Measurements from ENCODE around the gene CASP7. TPM values are rescaled to one million over a fixed set of nuclear protein-coding genes. Genes with fewer than 3 reads are reported as not detected.

Gene CASP7
- total RNA-seq, result 10 to 100 TPM; 18.2 to 23.1 TPM
- polyA plus RNA-seq, result 10 to 100 TPM; 16.4 to 22.7 TPM

GRCh38 chr10:113679463-113680189 lies at the start of gene CASP7:
Gene CASP7, plus strand, starts transcription at chr10:113679912. Its CDS starts 17,582 bp downstream, at chr10:113697494.
- Mint-ChIP-seq H3K36me3 (peaks cover 15 to 32% of the 10 kb centered on the region in 2 donors), H3K4me1 (peaks cover 38 to 53% (median 39%) of the 10 kb centered on the region in 4 donors), H3K27ac (peak within 1 kb of the TSS; percentile 91 to 98 (median 96)), H3K27me3 (no peaks in the 10 kb centered on the region), H3K9me3 (peaks cover 0 to 4% (median 0%) of the 10 kb centered on the region in 8 donors), H3K4me3 (peak within 1 kb of the TSS; percentile 93 to 98 (median 96))
- Histone ChIP-seq H3K27me3 (ENCODE audit: insufficient read depth, low read length) (no peaks in the 10 kb centered on the region), H3K36me3 (ENCODE audit: insufficient read depth, low read length) (no peaks in the 10 kb centered on the region), H3K9me3 (ENCODE audit: control insufficient read depth in 1 of 2, low read length in 2 of 2) (no peaks in the 10 kb centered on the region), H3K4me1 (ENCODE audit: insufficient read depth, low read length) (peaks cover 30% of the 10 kb centered on the region), H3K27ac (ENCODE audit: low read depth, low read length) (peak within 1 kb of the TSS; percentile 69), H3K4me3 (ENCODE audit: low read length in 2 of 2) (peak within 1 kb of the TSS; percentile 69 to 85)
- POLR2A ChIA-PET (ENCODE audit: partially characterized antibody), result interaction anchor here (1.3 to 2.4 kb wide), 5 partner anchors 9 to 1233 kb away, joined by 3 to 11 read pairs (median 6); partner anchors contain the start of genes CCDC186, VTI1A and ZDHHC6
- intact Hi-C loops (cut with micrococcal nuclease), result loop anchor here (1.0 to 5.0 kb wide), 4 partner anchors 175 to 1258 kb away; partner anchors contain the start of genes CCDC186, DCLRE1A, NHLRC2 and TRUB1
- CTCF ChIA-PET (ENCODE audit: partially characterized antibody), result interaction anchor here (0.7 to 1.6 kb wide), 8 partner anchors 9 to 94 kb away, joined by 3 to 7 read pairs (median 3); no protein-coding TSS in a partner anchor
- peak; percentile 74 to 87 (median 79) for DNase-seq

- no peak for DNase-seq
- Histone ChIP-seq H3K4me3 (ENCODE audit: low read length in 2 of 2) (no peak overlapping the region), H3K36me3 (ENCODE audit: insufficient read depth, low read length) (no peaks in the 10 kb centered on the region), H3K4me1 (ENCODE audit: insufficient read depth, low read length) (no peaks in the 10 kb centered on the region), H3K9me3 (ENCODE audit: control insufficient read depth in 1 of 2, low read length in 2 of 2) (no peaks in the 10 kb centered on the region), H3K27ac (ENCODE audit: low read depth, low read length) (no peak overlapping the region), H3K27me3 (ENCODE audit: insufficient read depth, low read length) (no peaks in the 10 kb centered on the region)
- Mint-ChIP-seq H3K4me1 (no peaks in the 10 kb centered on the region), H3K27me3 (peaks cover 9 to 16% of the 10 kb centered on the region in 2 donors), H3K9me3 (peaks cover 0 to 9% (median 1%) of the 10 kb centered on the region in 8 donors), H3K27ac (no peak overlapping the region), H3K4me3 (no peak overlapping the region), H3K36me3 (peaks cover 0 to 4% of the 10 kb centered on the region in 2 donors)
- ChIA-PET POLR2A (ENCODE audit: partially characterized antibody) (no interaction called here), CTCF (ENCODE audit: partially characterized antibody) (no interaction called here)
- intact Hi-C loops (cut with micrococcal nuclease), result no loop called here
These were observed 48.7 kb upstream of the CASP7 start for GRCh38 chr10:113630929-113631533.

DNA sequence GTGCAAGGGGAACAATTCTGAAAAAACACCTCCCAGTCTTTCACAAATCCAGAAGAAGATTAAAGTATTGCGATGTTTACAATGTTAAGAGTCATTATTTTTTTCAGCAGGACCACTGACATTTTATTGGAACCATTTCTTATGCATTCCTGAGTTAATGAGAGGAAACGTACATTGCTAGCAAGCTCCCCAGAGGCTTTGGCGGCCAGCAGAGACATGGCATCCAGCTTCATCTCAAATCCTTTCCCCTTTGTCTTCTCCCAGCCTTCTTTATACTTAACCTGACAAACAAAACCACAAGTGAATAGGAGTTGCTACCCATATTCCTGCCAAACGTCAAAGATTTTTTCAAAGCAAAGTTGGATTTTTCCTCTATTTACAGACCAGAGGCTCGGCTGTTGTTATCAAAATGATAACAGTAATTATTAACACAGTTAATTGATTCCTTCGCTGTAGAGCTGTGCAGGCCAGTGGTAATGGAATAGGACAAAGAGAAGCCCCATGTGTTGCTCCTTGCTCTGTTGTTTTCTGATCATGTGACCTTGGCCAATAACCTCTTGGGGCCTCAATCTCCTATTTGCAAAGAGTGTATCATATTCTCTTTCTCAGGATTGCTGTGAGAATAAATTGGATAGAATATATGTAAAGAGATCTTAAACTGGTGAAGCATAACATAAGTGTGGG lies 47.9 kb upstream of the CASP7 start:
- H3K36me3 Mint-ChIP-seq, result peaks cover 0 to 8% of the 10 kb centered on the region in 2 donors
- Histone ChIP-seq H3K4me3 (ENCODE audit: low read length in 2 of 2) (no peak overlapping the region), H3K36me3 (ENCODE audit: insufficient read depth, low read length) (no peaks in the 10 kb centered on the region), H3K4me1 (ENCODE audit: insufficient read depth, low read length) (no peaks in the 10 kb centered on the region), H3K27me3 (ENCODE audit: insufficient read depth, low read length) (no peaks in the 10 kb centered on the region), H3K27ac (ENCODE audit: low read depth, low read length) (no peak overlapping the region), H3K9me3 (ENCODE audit: control insufficient read depth in 1 of 2, low read length in 2 of 2) (no peaks in the 10 kb centered on the region)
- H3K4me1 Mint-ChIP-seq, result no peaks in the 10 kb centered on the region
- intact Hi-C loops (cut with micrococcal nuclease), result no loop called here
- ChIA-PET CTCF (ENCODE audit: partially characterized antibody) (no interaction called here), POLR2A (ENCODE audit: partially characterized antibody) (no interaction called here)
- H3K9me3 Mint-ChIP-seq, result peaks cover 0 to 9% (median 3%) of the 10 kb centered on the region in 8 donors
- peaks cover 10 to 19% of the 10 kb centered on the region in 2 donors for H3K27me3 Mint-ChIP-seq
- H3K4me3 Mint-ChIP-seq, result no peak overlapping the region
- no peak overlapping the region for H3K27ac Mint-ChIP-seq
- no peak for DNase-seq

- Histone ChIP-seq H3K9me3 (ENCODE audit: control insufficient read depth in 1 of 2, low read length in 2 of 2) (no peaks in the 10 kb centered on the region), H3K36me3 (ENCODE audit: insufficient read depth, low read length) (no peaks in the 10 kb centered on the region), H3K4me3 (ENCODE audit: low read length in 2 of 2) (no peak overlapping the region), H3K27ac (ENCODE audit: low read depth, low read length) (no peak overlapping the region), H3K27me3 (ENCODE audit: insufficient read depth, low read length) (no peaks in the 10 kb centered on the region), H3K4me1 (ENCODE audit: insufficient read depth, low read length) (no peaks in the 10 kb centered on the region)
- no peaks in the 10 kb centered on the region for H3K4me1 Mint-ChIP-seq
- H3K36me3 Mint-ChIP-seq, result peaks cover 0 to 8% of the 10 kb centered on the region in 2 donors
- POLR2A ChIA-PET (ENCODE audit: partially characterized antibody), result no interaction called here
- no peak overlapping the region for H3K27ac Mint-ChIP-seq
- CTCF ChIA-PET (ENCODE audit: partially characterized antibody), result interaction anchor here (1.5 kb wide), 1 partner anchor 13 kb away, joined by 3 read pairs; no protein-coding TSS in a partner anchor
- H3K9me3 Mint-ChIP-seq, result peaks cover 0 to 3% (median 1%) of the 10 kb centered on the region in 8 donors
- DNase-seq, result no peak
- no peak overlapping the region for H3K4me3 Mint-ChIP-seq
- peaks cover 21 to 26% of the 10 kb centered on the region in 2 donors for H3K27me3 Mint-ChIP-seq
- intact Hi-C loops (cut with micrococcal nuclease), result no loop called here
These were observed 39.7 kb upstream of the CASP7 start for GRCh38 chr10:113639966-113640365.

DNA sequence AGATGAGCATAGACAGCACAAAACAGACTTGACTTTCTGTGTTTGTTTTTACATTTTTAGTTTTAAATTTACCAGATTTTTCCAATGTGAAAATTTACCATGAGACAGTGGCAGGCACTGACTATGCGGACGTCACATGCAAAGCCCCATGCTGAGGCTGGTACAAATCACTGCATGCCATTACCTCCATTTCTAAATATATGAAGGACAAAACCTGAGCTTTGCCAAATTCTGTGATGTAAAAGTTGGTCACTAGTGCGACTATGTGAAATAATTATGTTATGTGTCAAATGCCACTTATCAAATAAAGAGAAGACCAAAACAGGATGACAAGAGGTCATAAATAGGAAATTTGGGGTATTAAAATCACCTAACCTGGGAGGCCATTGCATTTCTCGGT lies 38.0 kb upstream of the CASP7 start:
- POLR2A ChIA-PET (ENCODE audit: partially characterized antibody), result no interaction called here
- H3K27me3 Mint-ChIP-seq, result peaks cover 13 to 18% of the 10 kb centered on the region in 2 donors

DNA sequence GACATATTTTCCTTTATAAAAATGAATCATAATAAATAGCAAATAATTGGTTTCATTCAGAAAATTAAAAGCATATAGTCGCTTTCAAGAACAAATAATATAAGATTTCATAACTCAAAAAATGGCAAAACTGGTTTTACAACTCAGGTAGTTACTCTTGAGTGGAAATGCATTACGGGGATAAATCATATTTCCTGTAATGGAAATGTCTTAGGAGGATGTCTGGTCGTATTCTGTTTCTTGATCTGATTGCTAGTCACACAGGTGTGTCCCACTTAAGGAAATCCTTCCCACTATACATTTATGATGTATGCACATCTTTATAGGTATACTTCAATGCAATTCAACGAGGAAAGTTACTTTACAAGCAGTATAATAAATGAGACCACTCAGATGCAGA lies 36.5 kb upstream of the CASP7 start:
- ChIA-PET POLR2A (ENCODE audit: partially characterized antibody) (no interaction called here), CTCF (ENCODE audit: partially characterized antibody) (no interaction called here)
- Histone ChIP-seq H3K27ac (ENCODE audit: low read depth, low read length) (no peak overlapping the region), H3K27me3 (ENCODE audit: insufficient read depth, low read length) (no peaks in the 10 kb centered on the region), H3K4me3 (ENCODE audit: low read length in 2 of 2) (no peak overlapping the region), H3K36me3 (ENCODE audit: insufficient read depth, low read length) (no peaks in the 10 kb centered on the region), H3K4me1 (ENCODE audit: insufficient read depth, low read length) (no peaks in the 10 kb centered on the region), H3K9me3 (ENCODE audit: control insufficient read depth in 1 of 2, low read length in 2 of 2) (no peaks in the 10 kb centered on the region)
- no peaks in the 10 kb centered on the region for H3K4me1 Mint-ChIP-seq
- H3K27ac Mint-ChIP-seq, result no peak overlapping the region
- H3K36me3 Mint-ChIP-seq, result no peaks in the 10 kb centered on the region
- no peak overlapping the region for H3K4me3 Mint-ChIP-seq
- DNase-seq, result no peak
- peaks cover 0 to 3% (median 0%) of the 10 kb centered on the region in 8 donors for H3K9me3 Mint-ChIP-seq
- intact Hi-C loops (cut with micrococcal nuclease), result no loop called here
- peaks cover 13 to 22% of the 10 kb centered on the region in 2 donors for H3K27me3 Mint-ChIP-seq

More for the DNA sequence above, 38.0 kb upstream of the CASP7 start:
- H3K36me3 Mint-ChIP-seq, result no peaks in the 10 kb centered on the region
- CTCF ChIA-PET (ENCODE audit: partially characterized antibody), result no interaction called here
- DNase-seq, result no peak
- intact Hi-C loops (cut with micrococcal nuclease), result no loop called here
- H3K4me3 Mint-ChIP-seq, result no peak overlapping the region
- Histone ChIP-seq H3K9me3 (ENCODE audit: control insufficient read depth in 1 of 2, low read length in 2 of 2) (no peaks in the 10 kb centered on the region), H3K4me3 (ENCODE audit: low read length in 2 of 2) (no peak overlapping the region), H3K36me3 (ENCODE audit: insufficient read depth, low read length) (no peaks in the 10 kb centered on the region), H3K27me3 (ENCODE audit: insufficient read depth, low read length) (no peaks in the 10 kb centered on the region), H3K27ac (ENCODE audit: low read depth, low read length) (no peak overlapping the region), H3K4me1 (ENCODE audit: insufficient read depth, low read length) (no peaks in the 10 kb centered on the region)
- H3K27ac Mint-ChIP-seq, result no peak overlapping the region
- H3K4me1 Mint-ChIP-seq, result no peaks in the 10 kb centered on the region
- peaks cover 0 to 3% (median 0%) of the 10 kb centered on the region in 8 donors for H3K9me3 Mint-ChIP-seq

All from CD4-positive, alpha-beta memory T cell (primary cell).